Measurements from ENCODE around the gene MROH2A. TPM values are rescaled to one million over a fixed set of nuclear protein-coding genes. Genes with fewer than 3 reads are reported as not detected.

The MROH2A gene
- polyA plus RNA-seq, 1 experiment, result not detected

- CTCF ChIA-PET, result interaction anchor here (0.6 to 0.8 kb wide), 3 partner anchors 19 to 287 kb away, joined by 3 read pairs; no protein-coding TSS in a partner anchor
- Histone ChIP-seq H3K36me3 (ENCODE audit: control insufficient read depth, insufficient read depth, low read length) (no peaks in the 10 kb centered on the region; the same call in none of the 2 replicates), H3K27me3 (ENCODE audit: control insufficient read depth, insufficient read depth, low read length) (no peaks in the 10 kb centered on the region), H3K4me3 (ENCODE audit: low read depth, low read length) (no peak overlapping the region)
- no peak for TF ChIP-seq CTCF (IDR thresholded peaks at IDR 0.05; ENCODE audit: insufficient read depth, low read depth, low read length)
- no peak for DNase-seq (ENCODE audit: low read depth)
- POLR2A ChIA-PET, result interaction anchor here (0.6 kb wide), 1 partner anchor 76 kb away, joined by 4 read pairs; no protein-coding TSS in a partner anchor
Observed at GRCh38 chr2:233839447-233839820, 61.3 kb downstream of the MROH2A start.

GRCh38 chr2:233840520-233840919 lies 62.4 kb downstream of the MROH2A start:
- Histone ChIP-seq H3K4me3 (ENCODE audit: low read depth, low read length) (no peak overlapping the region), H3K36me3 (ENCODE audit: control insufficient read depth, insufficient read depth, low read length) (no peaks in the 10 kb centered on the region; the same call in none of the 2 replicates), H3K27me3 (ENCODE audit: control insufficient read depth, insufficient read depth, low read length) (no peaks in the 10 kb centered on the region)
- POLR2A ChIA-PET, result no interaction called here
- CTCF ChIA-PET, result interaction anchor here (1.3 kb wide), 1 partner anchor 18 kb away, joined by 3 read pairs; no protein-coding TSS in a partner anchor
- TF ChIP-seq CTCF (IDR thresholded peaks at IDR 0.05; ENCODE audit: insufficient read depth, low read depth, low read length), result no peak
- no peak for DNase-seq (ENCODE audit: low read depth)

- Histone ChIP-seq H3K27me3 (ENCODE audit: control insufficient read depth, insufficient read depth, low read length) (no peaks in the 10 kb centered on the region), H3K36me3 (ENCODE audit: control insufficient read depth, insufficient read depth, low read length) (no peaks in the 10 kb centered on the region; the same call in none of the 2 replicates), H3K4me3 (ENCODE audit: low read depth, low read length) (no peak overlapping the region)
- ChIA-PET POLR2A (no interaction called here), CTCF (interaction anchor here (1.9 kb wide), 1 partner anchor 16 kb away, joined by 9 read pairs; no protein-coding TSS in a partner anchor)
- no peak for DNase-seq (ENCODE audit: low read depth)
- TF ChIP-seq CTCF (IDR thresholded peaks at IDR 0.05; ENCODE audit: insufficient read depth, low read depth, low read length), result no peak
Observed at GRCh38 chr2:233841183-233841582, 63.1 kb downstream of the MROH2A start.

- no peak for TF ChIP-seq CTCF (IDR thresholded peaks at IDR 0.05; ENCODE audit: insufficient read depth, low read depth, low read length)
- POLR2A ChIA-PET, result no interaction called here
- peaks cover 2% of the 10 kb centered on the region for H3K36me3 ChIP-seq (ENCODE audit: control insufficient read depth, insufficient read depth, low read length)
- no peak for DNase-seq (ENCODE audit: low read depth)
- no peaks in the 10 kb centered on the region for H3K27me3 ChIP-seq (ENCODE audit: control insufficient read depth, insufficient read depth, low read length)
- CTCF ChIA-PET, result interaction anchor here (1.2 kb wide), 1 partner anchor 14 kb away, joined by 3 read pairs; no protein-coding TSS in a partner anchor
- no peak overlapping the region for H3K4me3 ChIP-seq (ENCODE audit: low read depth, low read length)
Observed at GRCh38 chr2:233844064-233844807, 66.1 kb downstream of the MROH2A start.

- no peak for TF ChIP-seq CTCF (IDR thresholded peaks at IDR 0.05; ENCODE audit: insufficient read depth, low read depth, low read length)
- Histone ChIP-seq H3K27me3 (ENCODE audit: control insufficient read depth, insufficient read depth, low read length) (no peaks in the 10 kb centered on the region), H3K4me3 (ENCODE audit: low read depth, low read length) (no peak overlapping the region), H3K36me3 (ENCODE audit: control insufficient read depth, insufficient read depth, low read length) (peaks cover 2% of the 10 kb centered on the region)
- no peak for DNase-seq (ENCODE audit: low read depth)
- ChIA-PET POLR2A (no interaction called here), CTCF (no interaction called here)
Observed at GRCh38 chr2:233844836-233845235, 66.7 kb downstream of the MROH2A start.

Measured in BJ (cell line).